CD14-positive monocyte (primary cell): ENCODE results near the gene KLF3. TPM values are rescaled to one million over a fixed set of nuclear protein-coding genes. Genes with fewer than 3 reads are reported as not detected.

Source experiments
- DNase-seq, 3 donors: peaks; one replicate each; pipeline ENCODE4 v3.0.0-alpha.2; 2011 to 2022
- H2AFZ ChIP-seq: 2 replicates; pipeline ENCODE4 v1.6.0; 2012; ENCODE audit warnings: mild to moderate bottlenecking, low read depth, low read length, inconsistent platforms; ENCODE audit not compliant: insufficient read depth, poor library complexity, severe bottlenecking
- H3K27ac ChIP-seq, 2 donors: 1 replicate in 1 of 2; 2 replicates in 1 of 2; pipeline ENCODE4 v1.5.1; 2012 to 2013; ENCODE audit warnings: low read length in 2 of 2, control low read depth in 1 of 2, inconsistent platforms in 1 of 2, low read depth in 1 of 2, mild to moderate bottlenecking in 1 of 2
- H3K27me3 ChIP-seq, 2 donors: one replicate each; pipeline versions ENCODE4 v1.6.0 to v1.6.1; 2011 to 2013; ENCODE audit warnings: low read length in 2 of 2; ENCODE audit not compliant: control insufficient read depth in 2 of 2, insufficient read depth in 2 of 2
- H3K36me3 ChIP-seq, 2 donors: replicated peaks in 1 of 2; 1 replicate in 1 of 2; 2 replicates in 1 of 2; pipeline versions ENCODE4 v1.5.1 to v1.6.1; 2012 to 2013; ENCODE audit warnings: low read length in 2 of 2, control low read depth in 1 of 2, inconsistent platforms in 1 of 2, mild to moderate bottlenecking in 1 of 2; ENCODE audit not compliant: insufficient read depth in 2 of 2, control insufficient read depth in 1 of 2
- H3K4me1 ChIP-seq, 2 donors: 1 replicate in 1 of 2; 2 replicates in 1 of 2; pipeline versions ENCODE4 v1.5.1 to v1.6.1; 2012 to 2013; ENCODE audit warnings: low read length in 2 of 2, control low read depth in 1 of 2, inconsistent platforms in 1 of 2, mild to moderate bottlenecking in 1 of 2, moderate library complexity in 1 of 2; ENCODE audit not compliant: insufficient read depth in 2 of 2, control insufficient read depth in 1 of 2
- H3K4me2 ChIP-seq: replicated peaks from 2 replicates; pipeline ENCODE3; 2012; ENCODE audit warnings: low read length, moderate library complexity, mild to moderate bottlenecking; ENCODE audit not compliant: poor library complexity, severe bottlenecking; ENCODE audit errors: extremely low read depth
- H3K4me3 ChIP-seq, 3 experiments: fragments of 200-600 bp in 1 of 3; sonication (generic) in 1 of 3; replicated peaks in 1 of 3; 1 replicate in 2 of 3; 2 replicates in 1 of 3; pipeline ENCODE4 v1.5.1; 2011 to 2013; ENCODE audit warnings: low read length in 3 of 3, mild to moderate bottlenecking in 3 of 3, control low read depth in 2 of 3, low read depth in 2 of 3, inconsistent platforms in 1 of 3, moderate library complexity in 1 of 3
- H3K79me2 ChIP-seq: 2 replicates; pipeline ENCODE4 v1.6.0; 2012; ENCODE audit warnings: mild to moderate bottlenecking, control low read depth, inconsistent platforms, low read length, moderate library complexity; ENCODE audit not compliant: insufficient read depth
- H3K9ac ChIP-seq: 2 replicates; pipeline ENCODE4 v1.6.0; 2017; ENCODE audit warnings: low read length, mild to moderate bottlenecking; ENCODE audit not compliant: insufficient read depth, poor library complexity, severe bottlenecking
- H3K9me3 ChIP-seq, 2 donors: replicated peaks in 1 of 2; 1 replicate in 1 of 2; 2 replicates in 1 of 2; pipeline versions ENCODE4 v1.5.1 to v1.6.1; 2012 to 2013; ENCODE audit warnings: low read length in 2 of 2, control low read depth in 1 of 2; ENCODE audit not compliant: control insufficient read depth in 1 of 2, insufficient read depth in 1 of 2
- H4K20me1 ChIP-seq: 2 replicates; pipeline ENCODE4 v1.6.0; 2012; ENCODE audit warnings: mild to moderate bottlenecking, low read length, control low read depth, moderate library complexity; ENCODE audit not compliant: insufficient read depth
- H3K27ac Mint-ChIP-seq, 7 donors: one replicate each; pipeline ENCODE4 v1.8.0; 2020; ENCODE audit warnings: mild to moderate bottlenecking in 7 of 7, mixed read lengths in 7 of 7, moderate library complexity in 6 of 7, inconsistent platforms in 2 of 7
- H3K27me3 Mint-ChIP-seq, 3 donors: one replicate each; pipeline ENCODE4 v1.8.0; 2021 to 2022; ENCODE audit warnings: low read depth in 3 of 3, mild to moderate bottlenecking in 3 of 3, mixed read lengths in 3 of 3, moderate library complexity in 3 of 3, inconsistent platforms in 1 of 3
- H3K36me3 Mint-ChIP-seq, 2 donors: one replicate each; pipeline ENCODE4 v1.8.0; 2020; ENCODE audit warnings: mixed read lengths in 2 of 2, inconsistent platforms in 1 of 2, mild to moderate bottlenecking in 1 of 2
- H3K4me1 Mint-ChIP-seq: one replicate; pipeline ENCODE4 v1.8.0; 2020; ENCODE audit warnings: mild to moderate bottlenecking, mixed read lengths
- H3K4me3 Mint-ChIP-seq, 2 donors: one replicate each; pipeline ENCODE4 v1.8.0; 2020; ENCODE audit warnings: mild to moderate bottlenecking in 2 of 2, mixed read lengths in 2 of 2, moderate library complexity in 1 of 2
- H3K9me3 Mint-ChIP-seq, 7 donors: one replicate each; pipeline ENCODE4 v1.8.0; 2020 to 2022; ENCODE audit warnings: mixed read lengths in 7 of 7, mild to moderate bottlenecking in 6 of 7, moderate library complexity in 6 of 7, inconsistent platforms in 2 of 7
- WGBS: methylation state at CpG from one replicate; pipeline ENCODE4 v1.1.5; 2013; ENCODE audit warnings: missing lambda C conversion rate; ENCODE audit not compliant: insufficient coverage; 5-methylcytosine and 5-hydroxymethylcytosine counted together
- intact Hi-C, 2 donors: fragments of 100-400 bp; cut with micrococcal nuclease; formaldehyde crosslinking; loops; one replicate each; pipeline versions ENCODE4 v1.15.0 to v1.15.1; 2023
- polyA plus RNA-seq, 3 donors: library from polyadenylated mRNA; depleted of rRNA in 1 of 3; unstranded in 2 of 3; stranded (reverse) in 1 of 3; fragments of 300-500 nt in 2 of 3; fragments of >200 nt in 1 of 3; fragmentation: Illumina TruSeq in 2 of 3; gene quantifications; 1 replicate in 2 of 3; 2 replicates in 1 of 3; pipeline ENCODE4 v1.2.3, GENCODE V29; 2012 to 2021
- TF ChIP-seq, protein P1 (sequence below): fragments of 200-600 bp; IDR thresholded peaks from one replicate; pipeline ENCODE4 v1.8.0; 2022; ENCODE audit warnings: antibody characterized with exemption, mild to moderate bottlenecking

KLF3 gene
- polyA plus RNA-seq, 3 donors, result 46.3 to 95.7 (median 53.9) TPM

DNA sequence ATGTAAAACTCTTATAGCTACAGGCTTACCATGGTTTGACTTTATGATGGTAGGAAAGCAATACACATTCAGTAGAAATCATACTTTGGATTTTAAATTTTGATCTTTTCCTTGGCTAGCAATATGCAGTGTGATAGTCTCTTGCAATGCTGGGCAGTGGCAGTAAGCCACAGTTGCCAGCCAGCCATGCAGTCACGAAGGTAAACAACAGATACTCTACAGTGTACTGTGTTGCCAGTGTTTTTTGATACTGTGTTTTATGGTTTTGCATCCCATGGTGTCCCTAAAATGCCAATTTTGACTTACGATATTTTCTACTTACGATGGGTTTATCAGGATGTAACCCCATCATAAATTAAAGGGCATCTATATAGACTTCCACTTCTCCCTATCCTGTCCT is 24.8 kb upstream of the KLF3 start:
- Histone ChIP-seq H3K9ac (no peak overlapping the region), H3K27ac (no peak overlapping the region), H2AFZ (no peak overlapping the region), H3K36me3 (no peaks in the 10 kb centered on the region), H3K4me3 (no peak overlapping the region), H3K9me3 (peaks cover 0 to 3% of the 10 kb centered on the region in 2 donors), H4K20me1 (no peaks in the 10 kb centered on the region), H3K4me2 (no peak overlapping the region), H3K4me1 (no peaks in the 10 kb centered on the region), H3K27me3 (no peaks in the 10 kb centered on the region), H3K79me2 (no peaks in the 10 kb centered on the region)
- WGBS, result 100% methylated on average over 1 of the region's 3 CpGs
- no peak overlapping the region for H3K4me3 Mint-ChIP-seq
- no peak for DNase-seq
- TF ChIP-seq, protein P1, sequence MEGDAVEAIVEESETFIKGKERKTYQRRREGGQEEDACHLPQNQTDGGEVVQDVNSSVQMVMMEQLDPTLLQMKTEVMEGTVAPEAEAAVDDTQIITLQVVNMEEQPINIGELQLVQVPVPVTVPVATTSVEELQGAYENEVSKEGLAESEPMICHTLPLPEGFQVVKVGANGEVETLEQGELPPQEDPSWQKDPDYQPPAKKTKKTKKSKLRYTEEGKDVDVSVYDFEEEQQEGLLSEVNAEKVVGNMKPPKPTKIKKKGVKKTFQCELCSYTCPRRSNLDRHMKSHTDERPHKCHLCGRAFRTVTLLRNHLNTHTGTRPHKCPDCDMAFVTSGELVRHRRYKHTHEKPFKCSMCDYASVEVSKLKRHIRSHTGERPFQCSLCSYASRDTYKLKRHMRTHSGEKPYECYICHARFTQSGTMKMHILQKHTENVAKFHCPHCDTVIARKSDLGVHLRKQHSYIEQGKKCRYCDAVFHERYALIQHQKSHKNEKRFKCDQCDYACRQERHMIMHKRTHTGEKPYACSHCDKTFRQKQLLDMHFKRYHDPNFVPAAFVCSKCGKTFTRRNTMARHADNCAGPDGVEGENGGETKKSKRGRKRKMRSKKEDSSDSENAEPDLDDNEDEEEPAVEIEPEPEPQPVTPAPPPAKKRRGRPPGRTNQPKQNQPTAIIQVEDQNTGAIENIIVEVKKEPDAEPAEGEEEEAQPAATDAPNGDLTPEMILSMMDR, result no peak
- H3K36me3 Mint-ChIP-seq, result no peaks in the 10 kb centered on the region
- H3K4me1 Mint-ChIP-seq, result peaks cover 2% of the 10 kb centered on the region
- intact Hi-C loops, result no loop called here
- no peak overlapping the region for H3K27ac Mint-ChIP-seq
- H3K27me3 Mint-ChIP-seq, result peaks cover 0 to 2% (median 2%) of the 10 kb centered on the region in 3 donors
- peaks cover 0 to 4% (median 0%) of the 10 kb centered on the region in 7 donors for H3K9me3 Mint-ChIP-seq

DNA sequence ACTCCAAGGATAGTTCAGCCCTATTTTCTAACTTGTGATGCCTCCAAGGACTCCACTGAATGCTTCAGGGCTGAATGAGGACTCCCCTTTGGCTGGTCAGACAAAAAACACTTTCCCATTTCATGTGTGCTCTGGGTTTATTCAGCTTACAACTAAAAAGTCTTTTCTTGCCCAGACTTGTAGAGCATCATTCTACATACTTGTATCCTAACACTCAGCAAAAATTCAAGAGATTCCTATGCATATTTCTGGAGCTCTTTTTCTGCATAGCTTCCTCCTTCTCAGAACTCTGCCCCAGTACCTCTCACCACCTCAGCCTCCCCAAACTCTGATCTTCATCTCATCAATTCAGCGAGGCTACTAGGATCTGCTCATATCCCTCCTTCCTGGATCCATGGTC is 22.2 kb upstream of the KLF3 start:
- H2AFZ ChIP-seq, result no peak overlapping the region
- Mint-ChIP-seq H3K9me3 (peaks cover 0 to 4% (median 0%) of the 10 kb centered on the region in 7 donors), H3K4me3 (no peak overlapping the region), H3K36me3 (no peaks in the 10 kb centered on the region), H3K27ac (no peak overlapping the region), H3K27me3 (peaks cover 0 to 2% (median 0%) of the 10 kb centered on the region in 3 donors), H3K4me1 (peaks cover 2% of the 10 kb centered on the region)
- H3K27ac ChIP-seq, result no peak overlapping the region
- intact Hi-C loops, result loop anchor here in 1 of 2 donors (10.0 kb wide), 1 partner anchor 57 kb away; no protein-coding TSS in a partner anchor
- 100% methylated on average over 1 of the region's 1 CpG for WGBS
- no peak overlapping the region for H3K9ac ChIP-seq
- peaks cover 0 to 3% of the 10 kb centered on the region in 2 donors for H3K9me3 ChIP-seq
- no peaks in the 10 kb centered on the region for H3K79me2 ChIP-seq
- TF ChIP-seq, protein P1, result no peak
- no peak overlapping the region for H3K4me3 ChIP-seq
- H3K4me1 ChIP-seq, result no peaks in the 10 kb centered on the region
- no peaks in the 10 kb centered on the region for H4K20me1 ChIP-seq
- no peaks in the 10 kb centered on the region for H3K36me3 ChIP-seq
- no peak for DNase-seq
- no peaks in the 10 kb centered on the region for H3K27me3 ChIP-seq
- H3K4me2 ChIP-seq, result no peak overlapping the region
